Panc1 (cell line): ENCODE measurements around the gene SECISBP2. TPM values are rescaled to one million over a fixed set of nuclear protein-coding genes. Genes with fewer than 3 reads are reported as not detected.

Source experiments
- ATAC-seq: fragments of 200-7000 bp; cut with Tn5 transposase; 2 replicates; pipeline ENCODE4 v1.9.1; 2020; ENCODE audit warnings: mild to moderate bottlenecking, moderate library complexity
- BruUV-seq: library from RNA; stranded (reverse); fragments of 400-500 nt; replicated peaks from 2 replicates; lab custom pipeline; 2021; lab: Mats Ljungman, UMichigan
- CTCF ChIA-PET: fragments of 300-600 bp; sonication (Branson Sonifier 250); formaldehyde crosslinking; loops from one replicate; lab custom pipeline; 2022; ENCODE audit warnings: antibody characterized with exemption; lab: Charles Lee
- POLR2A ChIA-PET: fragments of 300-600 bp; sonication (Branson Sonifier 250); formaldehyde crosslinking; loops from one replicate; lab custom pipeline; 2022; ENCODE audit warnings: antibody characterized with exemption; lab: Charles Lee
- DNase-seq: peaks from one replicate; pipeline ENCODE4 v3.0.0-alpha.2; 2010; ENCODE audit warnings: low read depth, low spot score
- H3K27ac ChIP-seq: 2 replicates; pipeline ENCODE4 v1.5.1; 2011; ENCODE audit warnings: mild to moderate bottlenecking, low read length, inconsistent platforms
- H3K27me3 ChIP-seq: fragments of 200-500 bp; sonication (Bioruptor generic); 2 replicates; pipeline ENCODE4 v1.6.0; 2014; ENCODE audit warnings: low read length, inconsistent platforms; ENCODE audit not compliant: control insufficient read depth, insufficient read depth
- H3K36me3 ChIP-seq: fragments of 200-500 bp; sonication (Bioruptor generic); 2 replicates; pipeline ENCODE4 v1.5.1; 2014; ENCODE audit warnings: inconsistent platforms, mild to moderate bottlenecking, low read length, moderate library complexity; ENCODE audit not compliant: control insufficient read depth, insufficient read depth
- H3K4me1 ChIP-seq: 2 replicates; pipeline ENCODE4 v1.5.1; 2011; ENCODE audit warnings: inconsistent platforms, mild to moderate bottlenecking, low read length, moderate library complexity; ENCODE audit not compliant: control insufficient read depth, insufficient read depth
- H3K4me3 ChIP-seq, 2 experiments: 2 replicates each; pipeline ENCODE4 v1.5.1; 2011 to 2012; ENCODE audit warnings: low read depth in 2 of 2, low read length in 2 of 2, mild to moderate bottlenecking in 2 of 2, inconsistent platforms in 1 of 2, moderate library complexity in 1 of 2
- H3K9me3 ChIP-seq: fragments of 200-500 bp; sonication (Bioruptor generic); 2 replicates; pipeline ENCODE4 v1.5.1; 2014; ENCODE audit warnings: low read depth, mild to moderate bottlenecking, inconsistent platforms, low read length, moderate library complexity; ENCODE audit not compliant: control insufficient read depth, insufficient read depth
- CTCF ChIP-seq: fragments of 450-650 bp; IDR thresholded peaks from 2 replicates; pipeline ENCODE4 v1.5.1; 2017; ENCODE audit warnings: mild to moderate bottlenecking
- POLR2AphosphoS5 ChIP-seq: IDR thresholded peaks from 2 replicates; pipeline ENCODE4 v1.6.1; 2012; ENCODE audit warnings: mild to moderate bottlenecking, low read depth, low read length, moderate library complexity
- REST ChIP-seq, 2 experiments: IDR thresholded peaks; 2 replicates each; pipeline ENCODE4 v1.6.1; 2011 to 2012; ENCODE audit warnings: low read depth in 2 of 2, control low read depth in 1 of 2, low read length in 1 of 2, mild to moderate bottlenecking in 1 of 2, moderate library complexity in 1 of 2; ENCODE audit not compliant: insufficient read depth in 1 of 2
- SIN3A ChIP-seq: IDR thresholded peaks from 2 replicates; pipeline ENCODE4 v1.6.1; 2012; ENCODE audit warnings: low read depth, mild to moderate bottlenecking, low read length, moderate library complexity, borderline replicate concordance; ENCODE audit not compliant: insufficient read depth
- TCF7L2 ChIP-seq: IDR thresholded peaks from 2 replicates; pipeline ENCODE4 v1.6.1; 2011; ENCODE audit warnings: mild to moderate bottlenecking, low read depth, low read length, inconsistent platforms
- in situ Hi-C: cut with HindIII; loops from 2 replicates; pipeline ENCODE4 v1.10.0; 2016; ENCODE audit warnings: low sequenced_read_pairs, low pct_unique_long_range_greater_than_20kb
- intact Hi-C: fragments of 100-400 bp; cut with micrococcal nuclease; formaldehyde crosslinking; loops from one replicate; pipeline ENCODE4 v1.10.0; 2022; ENCODE audit not compliant: unreplicated experiment
- total RNA-seq: library from RNA; stranded (reverse); gene quantifications from one replicate; pipeline ENCODE4 v1.2.1, GENCODE V29; 2021; ENCODE audit not compliant: unreplicated experiment

Gene SECISBP2
- total RNA-seq, 1 experiment from 2014 or later, result 17.7 TPM

DNA sequence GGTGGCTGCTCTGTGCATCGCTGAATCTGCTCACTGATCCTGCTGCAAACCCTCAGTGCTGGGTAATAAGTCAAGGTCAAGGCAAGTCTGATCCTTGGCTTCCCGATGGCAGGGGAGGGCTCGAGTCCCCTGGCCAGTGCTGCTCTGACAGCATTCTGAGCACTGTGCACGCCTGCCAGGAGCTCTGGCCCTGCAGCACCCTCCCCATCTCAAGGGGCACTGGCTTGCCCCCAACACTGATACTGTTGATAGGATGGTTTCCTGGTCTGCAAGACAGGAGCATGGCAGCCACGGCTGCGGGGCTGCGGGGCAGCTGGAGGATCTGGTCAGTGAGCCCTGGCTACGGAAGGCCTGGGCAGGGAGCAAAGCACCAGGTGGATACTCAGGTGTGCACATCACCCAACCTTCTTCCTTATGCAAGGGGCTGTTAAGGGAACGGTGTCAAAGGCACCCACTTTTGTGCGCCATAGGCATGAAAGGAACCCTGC lies 71.8 kb downstream of the SECISBP2 start:
- Histone ChIP-seq H3K9me3 (no peaks in the 10 kb centered on the region), H3K4me1 (no peaks in the 10 kb centered on the region), H3K27ac (no peak overlapping the region), H3K36me3 (no peaks in the 10 kb centered on the region), H3K27me3 (no peaks in the 10 kb centered on the region), H3K4me3 (no peak overlapping the region)
- DNase-seq, result no peak
- no TSS peak for BruUV-seq
- TF ChIP-seq SIN3A (no peak), POLR2AphosphoS5 (no peak), CTCF (no peak), REST (IDR thresholded peaks at IDR 0.05; ENCODE audit: insufficient read depth in 1 of 2, low read depth in 2 of 2, low read length in 1 of 2) (no peak), TCF7L2 (no peak)
- in situ Hi-C loops, result no loop called here
- no peak for ATAC-seq
- intact Hi-C loops, result no loop called here
- ChIA-PET CTCF (no interaction called here), POLR2A (no interaction called here)

- intact Hi-C loops, result no loop called here
- Histone ChIP-seq H3K4me1 (no peaks in the 10 kb centered on the region), H3K9me3 (no peaks in the 10 kb centered on the region), H3K4me3 (no peak overlapping the region), H3K27ac (no peak overlapping the region), H3K27me3 (no peaks in the 10 kb centered on the region), H3K36me3 (no peaks in the 10 kb centered on the region)
- TF ChIP-seq CTCF (no peak), REST (IDR thresholded peaks at IDR 0.05; ENCODE audit: insufficient read depth in 1 of 2, low read depth in 2 of 2, low read length in 1 of 2) (no peak), SIN3A (no peak), POLR2AphosphoS5 (no peak), TCF7L2 (no peak)
- in situ Hi-C loops, result no loop called here
- DNase-seq (no peak), ATAC-seq (no peak)
- POLR2A ChIA-PET, result no interaction called here
- no TSS peak for BruUV-seq
- CTCF ChIA-PET, result no interaction called here
Observed at GRCh38 chr9:89390578-89391116, 72.3 kb downstream of the SECISBP2 start.
